GM12801 (cell line): ENCODE measurements around the gene SERTAD2.

Source experiments
- TF ChIP-seq, protein P1 (sequence below): IDR thresholded peaks from one replicate; pipeline ENCODE4 v1.5.1; 2011; ENCODE audit warnings: control low read depth; ENCODE audit not compliant: insufficient read length; ENCODE audit errors: extremely low read depth

The SERTAD2 gene

GRCh38 chr2:64669288-64669687 lies 15.6 kb upstream of the SERTAD2 start:
- TF ChIP-seq, protein P1, sequence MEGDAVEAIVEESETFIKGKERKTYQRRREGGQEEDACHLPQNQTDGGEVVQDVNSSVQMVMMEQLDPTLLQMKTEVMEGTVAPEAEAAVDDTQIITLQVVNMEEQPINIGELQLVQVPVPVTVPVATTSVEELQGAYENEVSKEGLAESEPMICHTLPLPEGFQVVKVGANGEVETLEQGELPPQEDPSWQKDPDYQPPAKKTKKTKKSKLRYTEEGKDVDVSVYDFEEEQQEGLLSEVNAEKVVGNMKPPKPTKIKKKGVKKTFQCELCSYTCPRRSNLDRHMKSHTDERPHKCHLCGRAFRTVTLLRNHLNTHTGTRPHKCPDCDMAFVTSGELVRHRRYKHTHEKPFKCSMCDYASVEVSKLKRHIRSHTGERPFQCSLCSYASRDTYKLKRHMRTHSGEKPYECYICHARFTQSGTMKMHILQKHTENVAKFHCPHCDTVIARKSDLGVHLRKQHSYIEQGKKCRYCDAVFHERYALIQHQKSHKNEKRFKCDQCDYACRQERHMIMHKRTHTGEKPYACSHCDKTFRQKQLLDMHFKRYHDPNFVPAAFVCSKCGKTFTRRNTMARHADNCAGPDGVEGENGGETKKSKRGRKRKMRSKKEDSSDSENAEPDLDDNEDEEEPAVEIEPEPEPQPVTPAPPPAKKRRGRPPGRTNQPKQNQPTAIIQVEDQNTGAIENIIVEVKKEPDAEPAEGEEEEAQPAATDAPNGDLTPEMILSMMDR, result no peak

GRCh38 chr2:64668542-64668941 lies 14.8 kb upstream of the SERTAD2 start:
- TF ChIP-seq, protein P1, result no peak

DNA sequence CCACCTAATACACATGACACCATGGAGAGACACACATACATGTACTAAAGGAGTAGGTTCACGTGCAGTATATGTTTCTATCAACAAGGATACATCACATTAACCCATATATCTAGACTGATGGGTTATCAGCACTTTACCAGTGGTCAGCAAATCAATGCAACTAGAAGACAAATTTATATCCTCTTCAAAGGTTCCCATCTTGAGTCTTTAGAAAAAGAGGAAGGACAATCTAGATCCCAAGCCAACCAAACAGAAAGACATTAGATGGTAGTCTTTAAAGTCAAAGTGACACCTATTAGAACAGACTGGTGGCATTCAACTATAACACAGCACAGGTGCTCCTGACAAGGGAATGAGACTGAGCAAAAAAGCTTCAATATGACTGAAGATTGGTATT lies 13.8 kb upstream of the SERTAD2 start:
- TF ChIP-seq, protein P1, result no peak

DNA sequence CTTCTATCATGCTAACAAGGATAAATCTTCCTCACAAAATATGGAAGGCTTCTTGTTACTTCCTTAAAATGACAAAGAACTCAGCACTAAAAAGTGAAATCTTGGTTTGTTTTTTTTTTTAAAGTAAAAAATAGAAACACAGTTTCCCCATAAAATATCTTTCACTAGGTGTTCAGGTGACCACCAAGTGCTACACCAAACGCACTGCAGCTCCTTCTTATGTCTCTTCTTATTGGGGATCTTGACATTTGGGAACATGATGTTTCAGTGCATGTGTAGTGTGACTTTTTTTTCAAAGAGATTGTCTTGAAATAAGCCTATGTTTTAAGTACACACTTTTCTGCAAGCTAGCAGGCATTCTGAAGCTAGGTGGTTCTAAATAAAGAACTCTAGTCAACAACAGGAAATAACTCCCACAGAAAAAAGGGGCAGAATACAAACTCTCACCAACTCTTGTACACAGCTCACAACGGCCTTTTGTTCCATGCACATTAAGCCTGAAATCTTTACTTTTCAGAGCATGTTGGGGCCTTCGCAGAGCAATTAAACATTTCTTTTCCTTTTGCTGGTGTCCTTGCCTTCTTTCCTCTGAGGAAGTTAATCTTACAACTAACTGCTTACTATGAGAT lies 13.2 kb upstream of the SERTAD2 start:
- TF ChIP-seq, protein P1, result no peak

GRCh38 chr2:64665709-64666108 lies 12.0 kb upstream of the SERTAD2 start:
- TF ChIP-seq, protein P1, result no peak

DNA sequence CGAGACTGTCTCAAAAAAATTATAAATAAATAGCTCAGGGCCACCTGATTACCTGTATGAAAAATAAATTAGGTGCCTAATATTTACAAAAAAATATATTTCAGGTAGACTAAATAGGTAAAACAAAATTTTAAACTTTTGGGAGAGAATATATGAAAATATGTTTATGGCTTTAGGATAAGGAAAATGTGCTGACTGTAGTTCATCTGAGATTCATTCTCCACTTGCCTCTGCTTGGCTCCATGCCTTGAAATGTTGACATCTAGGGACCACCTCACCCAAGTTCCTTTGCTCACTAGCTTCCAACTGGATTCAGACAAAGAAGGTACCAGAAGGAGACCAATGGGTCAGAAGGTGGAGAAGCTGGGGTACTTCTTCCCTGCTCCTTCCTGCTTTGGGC lies 9.7 kb upstream of the SERTAD2 start:
- TF ChIP-seq, protein P1, result no peak

DNA sequence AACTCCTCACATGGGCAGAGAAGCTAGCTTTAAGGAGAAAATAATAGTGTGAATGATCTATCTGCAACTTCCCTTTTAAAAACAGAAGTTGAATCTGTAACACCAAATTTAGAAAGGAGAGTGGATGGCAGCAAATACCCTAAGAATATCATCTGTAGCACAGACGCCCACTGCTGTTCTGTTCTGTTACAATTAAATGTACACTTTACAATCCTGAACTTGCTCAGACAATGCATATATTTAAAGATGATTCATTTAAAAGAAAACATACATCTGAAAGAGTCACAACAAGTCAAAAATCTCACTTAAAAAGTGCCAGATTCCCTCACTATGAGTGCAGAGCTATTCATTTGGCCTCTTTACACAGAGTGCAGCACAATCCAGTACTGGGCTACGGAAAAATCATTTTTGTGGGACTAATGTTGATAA lies 8.0 kb upstream of the SERTAD2 start:
- TF ChIP-seq, protein P1, result no peak
